Muscle layer of duodenum (tissue), 2 donors: ENCODE data around the gene LIN7C.

Source experiments
- H3K27ac ChIP-seq: one replicate; pipeline ENCODE4 v1.7.0; 2013; ENCODE audit warnings: mild to moderate bottlenecking, low read length
- H3K27me3 ChIP-seq: one replicate; pipeline ENCODE4 v1.7.0; 2013; ENCODE audit warnings: low read depth, mild to moderate bottlenecking, control low read depth, low read length
- H3K36me3 ChIP-seq, 2 donors: one replicate each; pipeline ENCODE4 v1.7.0; 2013; ENCODE audit warnings: low read length in 2 of 2, control low read depth in 1 of 2, mild to moderate bottlenecking in 1 of 2; ENCODE audit not compliant: insufficient read depth in 2 of 2, control insufficient read depth in 1 of 2
- H3K4me1 ChIP-seq, 2 donors: one replicate each; pipeline ENCODE4 v1.7.0; 2013; ENCODE audit warnings: low read length in 2 of 2, mild to moderate bottlenecking in 2 of 2, control low read depth in 1 of 2, moderate library complexity in 1 of 2; ENCODE audit not compliant: insufficient read depth in 2 of 2, control insufficient read depth in 1 of 2
- H3K4me3 ChIP-seq, 2 donors: one replicate each; pipeline ENCODE4 v1.7.0; 2013; ENCODE audit warnings: low read length in 2 of 2, low read depth in 1 of 2, mild to moderate bottlenecking in 1 of 2
- H3K9me3 ChIP-seq, 2 donors: one replicate each; pipeline ENCODE4 v1.7.0; 2013; ENCODE audit warnings: low read length in 2 of 2, control low read depth in 1 of 2, mild to moderate bottlenecking in 1 of 2; ENCODE audit not compliant: control insufficient read depth in 1 of 2
- donor health status: healthy.

The LIN7C gene

GRCh38 chr11:27468995-27469695 lies 37.4 kb downstream of the LIN7C start:
- peak overlapping the region; percentile 85 to 96 for H3K4me3 ChIP-seq
- peak overlapping the region; percentile 7 for H3K27ac ChIP-seq
- H3K9me3 ChIP-seq = no peaks in the 10 kb centered on the region
- H3K27me3 ChIP-seq = no peaks in the 10 kb centered on the region
- no peaks in the 10 kb centered on the region for H3K36me3 ChIP-seq
- peaks cover 20 to 29% of the 10 kb centered on the region in 2 donors for H3K4me1 ChIP-seq

- Histone ChIP-seq H3K4me1 (peaks cover 23 to 32% of the 10 kb centered on the region in 2 donors), H3K4me3 (peak overlapping the region in 1 of 2 donors; percentile 85), H3K27ac (peak overlapping the region; percentile 7), H3K36me3 (no peaks in the 10 kb centered on the region), H3K9me3 (no peaks in the 10 kb centered on the region), H3K27me3 (no peaks in the 10 kb centered on the region)
Observed at GRCh38 chr11:27468209-27468994, 38.2 kb downstream of the LIN7C start.

- Histone ChIP-seq H3K27ac (peak overlapping the region; percentile 7), H3K27me3 (no peaks in the 10 kb centered on the region), H3K4me1 (peaks cover 20 to 33% of the 10 kb centered on the region in 2 donors), H3K9me3 (no peaks in the 10 kb centered on the region), H3K36me3 (no peaks in the 10 kb centered on the region), H3K4me3 (no peak overlapping the region)
Observed at GRCh38 chr11:27467181-27467913, 39.2 kb downstream of the LIN7C start.

- H3K27me3 ChIP-seq = no peaks in the 10 kb centered on the region
- no peak overlapping the region for H3K4me3 ChIP-seq
- H3K4me1 ChIP-seq = peaks cover 20 to 33% of the 10 kb centered on the region in 2 donors
- no peaks in the 10 kb centered on the region for H3K9me3 ChIP-seq
- H3K36me3 ChIP-seq = no peaks in the 10 kb centered on the region
- H3K27ac ChIP-seq = no peak overlapping the region
Observed at GRCh38 chr11:27466363-27466762, 40.2 kb downstream of the LIN7C start.

GRCh38 chr11:27465629-27466028 lies 40.9 kb downstream of the LIN7C start:
- H3K27me3 ChIP-seq = no peaks in the 10 kb centered on the region
- H3K36me3 ChIP-seq = no peaks in the 10 kb centered on the region
- no peaks in the 10 kb centered on the region for H3K9me3 ChIP-seq
- H3K4me1 ChIP-seq = peaks cover 20 to 26% of the 10 kb centered on the region in 2 donors
- no peak overlapping the region for H3K4me3 ChIP-seq
- no peak overlapping the region for H3K27ac ChIP-seq

GRCh38 chr11:27464909-27465308 lies 41.7 kb downstream of the LIN7C start:
- peak overlapping the region; percentile 40 for H3K27ac ChIP-seq
- peak overlapping the region in 1 of 2 donors; percentile 10 for H3K4me3 ChIP-seq
- H3K4me1 ChIP-seq = peaks cover 20 to 22% of the 10 kb centered on the region in 2 donors

GRCh38 chr11:27464289-27464696 lies 42.3 kb downstream of the LIN7C start:
- H3K36me3 ChIP-seq = no peaks in the 10 kb centered on the region
- peaks cover 18 to 20% of the 10 kb centered on the region in 2 donors for H3K4me1 ChIP-seq
- no peaks in the 10 kb centered on the region for H3K9me3 ChIP-seq
- peak overlapping the region; percentile 40 for H3K27ac ChIP-seq
- no peaks in the 10 kb centered on the region for H3K27me3 ChIP-seq
- no peak overlapping the region for H3K4me3 ChIP-seq

More at GRCh38 chr11:27464909-27465308, 41.7 kb downstream of the LIN7C start:
- Histone ChIP-seq H3K9me3 (no peaks in the 10 kb centered on the region), H3K27me3 (no peaks in the 10 kb centered on the region), H3K36me3 (no peaks in the 10 kb centered on the region)

- H3K4me1 ChIP-seq = peaks cover 12 to 17% of the 10 kb centered on the region in 2 donors
- H3K27ac ChIP-seq = no peak overlapping the region
- no peak overlapping the region for H3K4me3 ChIP-seq
- H3K36me3 ChIP-seq = no peaks in the 10 kb centered on the region
- no peaks in the 10 kb centered on the region for H3K9me3 ChIP-seq
- no peaks in the 10 kb centered on the region for H3K27me3 ChIP-seq
Observed at GRCh38 chr11:27462543-27462942, 44.0 kb downstream of the LIN7C start.

GRCh38 chr11:27460158-27460978 lies 46.2 kb downstream of the LIN7C start:
- H3K27me3 ChIP-seq = no peaks in the 10 kb centered on the region
- H3K36me3 ChIP-seq = no peaks in the 10 kb centered on the region
- H3K4me3 ChIP-seq = no peak overlapping the region
- no peaks in the 10 kb centered on the region for H3K9me3 ChIP-seq
- H3K27ac ChIP-seq = no peak overlapping the region
- H3K4me1 ChIP-seq = peaks cover 15 to 17% of the 10 kb centered on the region in 2 donors

GRCh38 chr11:27459191-27459590 lies 47.4 kb downstream of the LIN7C start:
- Histone ChIP-seq H3K9me3 (no peaks in the 10 kb centered on the region), H3K4me3 (no peak overlapping the region), H3K36me3 (no peaks in the 10 kb centered on the region), H3K4me1 (peaks cover 10 to 13% of the 10 kb centered on the region in 2 donors), H3K27me3 (no peaks in the 10 kb centered on the region), H3K27ac (no peak overlapping the region)
